Activated T-helper 1 cell treated with Interleukin-2 at 50 U/mL for 16 hours (primary cell): ENCODE results near the gene SF3B3.

ENCODE experiments used
- DNase-seq: peaks from one replicate; pipeline ENCODE4 v3.0.0-alpha.2; 2020; ENCODE audit warnings: low read depth

SF3B3 gene

DNA sequence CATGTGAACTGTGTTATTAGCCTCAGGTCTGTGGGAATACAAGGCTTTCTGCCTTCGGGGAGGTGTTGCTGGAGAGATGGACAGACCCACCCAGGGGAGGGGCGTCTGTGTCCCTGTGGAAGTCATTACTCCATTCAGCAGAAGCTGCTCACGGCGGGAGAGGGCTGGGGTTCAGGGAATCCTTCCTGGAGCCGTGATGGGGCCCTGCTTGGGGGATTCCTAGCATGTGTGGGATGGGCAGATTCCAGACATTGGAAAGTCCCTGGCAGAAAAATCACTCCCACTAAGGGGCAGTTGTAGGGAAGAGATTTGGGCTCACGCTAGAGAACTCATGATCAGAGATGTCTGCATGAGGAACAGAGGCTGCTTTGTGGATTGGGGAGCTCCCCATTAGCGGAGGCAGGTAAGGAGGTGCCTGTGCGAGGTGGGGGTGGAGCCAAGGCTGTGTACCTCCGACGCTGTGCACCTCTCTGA lies 66.4 kb downstream of the SF3B3 start:
- no peak for DNase-seq

DNA sequence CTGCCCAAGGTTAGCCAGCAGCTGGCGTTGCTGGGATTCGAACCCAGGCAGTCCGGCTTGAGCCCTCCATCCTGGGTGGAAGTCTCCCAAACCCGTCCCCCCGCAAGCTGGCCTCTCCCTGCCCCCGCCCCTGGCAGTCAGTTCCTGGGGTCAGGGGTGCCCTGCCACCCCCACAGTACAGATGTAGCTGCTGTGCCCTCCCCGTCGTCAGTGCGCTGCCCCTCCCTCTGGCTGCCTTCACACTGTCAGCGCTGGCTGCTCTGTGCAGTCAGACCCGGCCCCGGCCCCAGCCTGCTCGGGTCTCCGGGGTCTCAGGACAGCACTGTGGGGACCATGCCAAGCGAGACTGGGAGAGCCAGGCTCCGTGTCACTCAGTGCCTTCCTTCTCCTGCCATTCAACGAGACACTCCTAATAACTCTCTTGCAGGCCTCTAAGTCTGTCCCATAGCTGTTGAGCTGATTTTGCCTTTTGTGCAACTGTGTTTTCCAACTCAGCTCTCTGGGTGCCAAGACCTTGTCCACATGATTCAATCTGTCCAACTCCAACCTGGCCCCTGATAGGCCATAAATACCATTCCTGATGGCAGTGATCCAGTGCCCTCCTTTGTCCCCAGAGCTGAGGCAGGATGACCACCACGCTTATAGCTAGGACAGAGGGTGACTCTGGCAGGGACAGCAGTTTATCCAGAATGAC lies 67.3 kb downstream of the SF3B3 start:
- DNase-seq, result no peak

DNA sequence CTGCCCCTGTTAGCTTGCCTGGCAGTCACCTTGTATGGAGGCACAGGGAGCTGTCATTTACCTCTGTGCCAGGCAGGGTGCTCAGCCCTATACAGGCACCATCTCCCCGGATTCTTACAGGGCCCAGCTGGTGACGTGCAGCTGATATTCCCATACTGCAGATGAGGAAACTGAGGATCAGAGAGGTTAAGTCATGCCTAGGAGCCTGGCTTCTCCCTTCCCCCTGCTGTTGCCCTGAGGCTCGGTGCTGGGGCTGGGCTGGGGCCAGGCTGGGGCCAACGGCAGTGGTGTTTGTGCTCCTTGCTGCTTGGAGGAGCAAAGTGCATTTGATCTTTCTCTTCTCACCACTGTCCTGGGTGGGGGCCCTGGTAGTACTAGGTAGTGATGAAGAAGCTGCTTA lies 68.0 kb downstream of the SF3B3 start:
- no peak for DNase-seq

DNA sequence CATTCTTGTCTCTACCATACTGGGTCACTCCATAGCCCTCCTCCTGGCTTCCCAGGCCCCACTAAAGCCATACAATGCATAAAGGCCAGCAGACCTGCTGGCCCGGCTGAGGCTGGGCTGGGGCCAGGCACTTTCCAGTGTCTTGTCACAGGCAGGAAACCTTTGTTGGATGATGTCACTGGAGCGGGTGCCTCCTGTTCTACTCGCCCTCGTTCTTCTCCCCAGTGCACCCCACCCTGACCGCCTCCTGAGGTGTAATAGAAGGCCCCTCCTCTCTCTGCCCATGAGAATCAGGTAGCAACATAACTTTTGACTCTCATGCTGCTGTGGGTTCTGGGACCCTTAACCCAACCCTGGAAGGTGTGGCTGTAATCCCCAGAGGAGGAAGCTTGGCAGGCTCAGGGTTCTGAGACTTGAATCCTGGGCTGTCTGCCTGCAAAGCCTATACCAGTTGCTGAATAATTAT lies 68.5 kb downstream of the SF3B3 start:
- DNase-seq, result no peak

DNA sequence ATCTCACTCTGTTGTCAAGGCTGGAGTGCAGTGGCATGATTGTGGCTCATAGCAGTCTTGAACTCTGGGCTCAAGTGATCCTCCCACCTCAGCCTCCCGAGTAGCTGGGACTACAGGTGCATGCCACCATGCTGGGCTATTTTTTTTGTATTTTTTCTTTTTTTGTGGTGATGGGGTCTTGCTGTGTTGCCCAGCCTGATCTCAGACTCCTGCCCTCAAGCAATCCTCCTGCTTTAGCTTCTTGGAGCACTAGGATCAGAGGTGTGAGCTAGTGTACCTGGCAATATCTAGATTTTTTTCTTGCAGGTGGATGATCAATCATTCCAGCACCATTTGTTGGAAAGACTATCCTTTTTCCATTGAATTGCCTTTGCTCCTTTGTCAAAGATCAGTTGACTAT lies 69.9 kb downstream of the SF3B3 start:
- DNase-seq, result no peak

DNA sequence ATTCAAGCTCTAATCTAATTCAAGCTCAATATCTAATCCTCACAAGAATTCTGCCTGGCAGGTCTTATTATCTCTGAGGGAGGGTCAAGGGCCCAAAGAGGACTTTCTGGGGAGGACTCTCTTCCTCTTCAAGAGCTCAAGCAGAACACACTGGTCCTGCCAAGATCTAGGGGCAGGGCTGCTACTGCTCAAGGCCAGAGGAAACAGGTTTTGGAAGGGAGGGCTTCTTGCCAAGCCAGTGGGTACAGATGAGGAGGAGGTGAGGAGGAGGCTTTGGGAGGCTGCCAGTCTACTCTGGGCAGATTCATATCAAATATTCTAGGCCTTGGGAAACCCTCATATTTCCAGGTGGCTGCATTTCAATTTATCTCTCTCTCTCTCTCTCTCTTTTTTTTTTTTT lies 71.0 kb downstream of the SF3B3 start:
- no peak for DNase-seq

DNA sequence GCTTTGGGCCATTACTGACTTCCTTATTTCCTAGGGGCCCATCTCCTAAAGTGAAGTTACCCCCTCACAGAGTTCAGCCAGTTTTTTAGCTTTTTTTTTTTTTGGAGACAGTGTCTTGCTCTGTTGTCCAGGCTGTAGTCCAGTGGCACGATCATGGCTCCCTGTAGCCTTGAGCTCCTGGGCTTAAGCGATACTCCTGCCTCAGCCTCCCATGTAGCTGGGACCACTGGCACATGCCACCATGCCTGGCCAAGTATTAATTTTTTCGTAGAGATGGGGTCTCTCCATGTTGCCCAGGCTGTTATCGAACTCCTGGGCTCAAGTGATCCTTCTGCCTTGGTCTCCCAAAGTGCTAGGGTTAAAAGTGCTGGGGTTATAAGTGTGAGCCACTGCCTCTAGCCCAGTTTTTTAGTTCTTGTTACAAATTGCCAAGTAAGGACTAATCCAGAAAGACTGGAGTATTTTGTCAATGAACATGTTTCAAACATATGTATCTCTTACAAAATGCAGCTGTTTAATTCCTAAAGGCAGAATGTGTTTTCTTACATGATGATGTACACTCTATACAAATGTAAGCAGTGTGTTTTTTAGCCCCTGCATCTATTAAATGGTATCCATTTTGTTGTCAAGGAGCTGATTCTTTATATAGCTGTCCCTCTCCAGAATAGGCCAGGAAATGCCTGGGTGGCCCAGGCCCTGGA lies 73.7 kb downstream of the SF3B3 start:
- DNase-seq, result no peak

DNA sequence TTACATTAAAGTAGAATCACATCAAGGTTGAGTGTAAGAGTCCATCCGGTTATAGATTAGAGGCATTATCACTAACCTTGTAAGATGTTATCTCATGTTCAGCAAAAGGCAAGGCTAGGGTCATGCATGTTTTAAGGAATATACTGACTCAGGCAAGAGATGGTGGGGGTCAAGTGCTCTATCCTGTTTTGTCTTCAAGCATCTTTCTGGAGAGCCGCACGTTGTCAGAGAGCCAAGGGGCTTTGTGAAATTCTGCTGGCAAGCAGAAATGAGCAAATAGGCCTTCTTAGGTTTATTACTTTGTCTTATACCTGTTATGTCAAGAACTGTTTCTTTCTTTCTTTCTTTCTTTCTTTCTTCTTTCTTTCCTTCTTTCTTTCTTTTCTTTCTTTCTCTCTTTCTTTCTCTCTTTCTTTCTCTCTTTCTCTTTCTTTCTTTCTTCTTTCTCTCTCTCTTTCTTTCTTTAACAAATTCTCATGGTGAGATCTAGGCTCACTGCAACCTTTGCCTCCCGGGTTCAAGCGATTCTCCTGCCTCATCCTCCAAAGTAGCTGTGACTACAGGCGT lies 75.4 kb downstream of the SF3B3 start:
- no peak for DNase-seq

DNA sequence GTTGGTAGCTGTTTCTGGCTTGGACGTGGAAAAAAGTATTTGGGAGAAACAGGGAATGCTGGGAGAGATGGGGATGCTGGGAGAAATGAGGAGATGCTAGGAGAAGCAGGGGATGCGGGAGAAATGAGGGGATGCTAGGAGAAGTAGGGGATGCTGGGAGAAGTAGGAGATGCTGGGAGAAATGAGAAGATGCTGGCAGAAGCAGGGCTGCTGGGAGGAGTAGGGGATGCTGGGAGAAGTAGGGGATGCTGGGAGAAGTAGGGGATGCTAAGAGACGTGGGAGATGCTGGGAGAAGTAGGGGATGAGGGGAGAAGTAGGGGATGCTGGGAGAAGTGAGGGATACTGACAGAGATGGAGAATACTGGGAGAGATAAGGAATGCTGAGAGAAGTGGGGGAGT lies 77.1 kb downstream of the SF3B3 start:
- no peak for DNase-seq

DNA sequence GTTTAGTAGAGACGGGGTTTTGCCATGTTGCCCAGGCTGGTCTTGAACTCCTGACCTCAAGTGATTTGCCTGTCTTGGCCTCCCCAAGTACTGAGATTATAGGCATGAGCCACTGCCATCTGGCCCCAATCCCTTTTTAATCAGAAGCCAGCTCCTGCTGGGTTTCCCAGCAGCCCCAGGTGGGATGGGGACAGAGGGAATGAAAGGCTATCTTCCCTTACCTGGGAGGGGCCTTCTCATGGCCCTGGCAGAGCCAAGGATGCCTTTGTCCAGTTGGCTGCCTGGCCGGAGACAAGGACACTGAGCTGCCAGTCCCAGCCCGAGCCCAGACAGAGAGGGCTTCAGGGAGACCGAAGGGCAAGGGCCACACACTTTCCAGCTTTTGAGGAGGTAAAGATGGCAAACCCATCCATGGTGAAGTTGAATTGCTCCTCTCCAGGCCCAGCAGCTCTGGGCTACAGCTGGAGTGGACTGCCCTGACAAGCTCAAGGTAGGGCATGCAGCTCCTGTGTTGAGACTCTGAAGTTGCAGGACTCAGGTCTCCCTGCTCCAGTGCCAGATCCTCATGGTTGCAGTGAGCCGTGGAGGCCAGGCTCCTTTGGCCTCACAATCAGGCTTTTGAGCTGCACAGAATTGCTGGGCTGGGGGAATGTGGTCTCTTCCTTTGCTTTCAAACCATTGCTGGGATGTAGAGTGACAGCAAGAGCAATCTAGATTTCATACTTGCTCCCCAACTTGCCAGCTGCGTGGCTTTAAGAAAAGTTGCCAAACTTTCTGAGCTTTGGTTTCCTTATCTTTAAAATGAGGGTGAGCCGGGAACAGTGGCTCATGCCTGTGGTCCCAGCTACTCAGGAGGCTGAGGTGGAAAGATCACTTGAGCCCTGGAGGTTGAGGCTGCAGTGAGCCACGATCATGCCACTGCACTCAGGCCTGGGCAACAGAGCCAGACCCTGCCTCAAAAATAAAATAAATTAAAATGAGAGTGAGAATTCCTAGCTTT lies 78.3 kb downstream of the SF3B3 start:
- DNase-seq, result no peak

DNA sequence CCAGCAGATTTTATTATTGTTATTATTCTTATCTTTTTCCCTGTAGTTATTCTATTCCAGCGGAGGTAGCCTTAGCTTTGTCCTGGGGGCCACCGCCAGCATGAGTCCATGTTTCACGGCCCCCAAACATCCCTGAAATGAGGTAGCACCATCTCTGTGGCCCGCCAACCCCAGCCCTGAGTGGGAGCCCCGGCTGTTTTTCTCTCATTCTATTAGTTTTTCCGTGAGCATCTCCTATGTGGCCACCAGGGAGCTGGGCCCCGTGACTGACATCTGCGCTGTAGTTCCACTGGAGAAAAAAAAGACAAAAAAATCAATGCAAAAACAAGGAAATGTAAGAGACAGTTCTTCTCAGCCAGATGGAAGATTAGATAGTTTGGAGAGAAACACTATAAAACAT lies 79.2 kb downstream of the SF3B3 start:
- DNase-seq, result no peak

DNA sequence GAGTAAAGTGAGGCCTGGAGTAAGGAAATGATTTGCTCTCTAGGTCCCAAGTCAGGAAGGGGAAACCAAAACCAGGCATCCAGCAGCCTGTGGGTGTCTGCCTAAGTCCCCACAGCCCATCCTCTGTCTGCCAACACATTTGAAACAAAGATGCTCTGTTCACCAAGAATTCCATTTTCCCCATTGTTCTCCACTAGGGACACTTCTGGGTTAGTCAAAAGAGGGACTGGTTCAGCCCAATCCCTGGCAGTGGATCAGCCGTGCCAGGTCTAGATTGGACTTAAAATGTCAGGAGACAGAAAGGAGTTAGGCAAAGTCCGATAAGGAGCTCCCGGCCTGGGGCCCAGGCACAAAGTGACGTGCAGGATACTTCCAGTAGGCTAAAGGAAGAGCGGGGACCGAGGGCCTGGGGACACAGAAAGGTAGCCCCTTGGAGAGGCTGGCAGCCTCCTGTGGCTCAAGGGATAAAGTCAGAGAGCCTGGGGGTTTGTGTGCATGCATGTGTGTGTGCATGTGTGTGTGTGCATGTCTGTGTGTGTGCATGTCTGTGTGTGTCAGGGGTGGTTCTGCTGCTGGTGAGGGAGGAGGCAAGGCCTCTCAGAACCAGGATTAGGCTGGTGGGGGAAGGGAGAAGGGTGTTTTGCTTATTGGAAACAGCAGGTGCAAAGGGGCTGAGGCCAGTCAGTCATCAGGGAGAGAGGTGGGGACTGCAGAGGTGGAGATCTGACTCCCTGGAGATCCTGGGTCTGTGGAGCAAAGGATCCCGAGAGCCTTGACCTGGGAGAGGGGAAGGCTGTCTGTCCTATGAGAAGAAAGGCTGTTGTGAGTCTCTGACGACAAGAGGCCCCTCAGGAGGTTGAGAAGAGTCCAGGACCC lies 81.0 kb downstream of the SF3B3 start:
- DNase-seq, result no peak

DNA sequence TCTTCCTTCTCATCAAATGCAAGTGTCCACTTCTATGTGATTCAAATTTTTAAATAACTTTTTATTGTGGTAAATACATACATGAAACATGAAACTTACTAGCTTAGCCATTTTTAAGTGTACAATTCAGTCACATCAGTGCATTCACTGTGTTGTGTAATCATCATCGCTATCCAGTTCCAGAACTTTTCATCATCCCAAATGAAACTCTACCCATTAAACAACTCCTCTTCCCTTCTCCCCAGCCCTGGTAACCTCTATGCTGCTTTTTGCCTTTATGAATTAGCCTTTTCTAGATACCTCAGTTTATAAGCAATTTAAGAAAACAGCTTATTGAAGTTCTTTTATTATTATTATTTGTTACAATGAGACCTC lies 81.7 kb downstream of the SF3B3 start:
- no peak for DNase-seq

DNA sequence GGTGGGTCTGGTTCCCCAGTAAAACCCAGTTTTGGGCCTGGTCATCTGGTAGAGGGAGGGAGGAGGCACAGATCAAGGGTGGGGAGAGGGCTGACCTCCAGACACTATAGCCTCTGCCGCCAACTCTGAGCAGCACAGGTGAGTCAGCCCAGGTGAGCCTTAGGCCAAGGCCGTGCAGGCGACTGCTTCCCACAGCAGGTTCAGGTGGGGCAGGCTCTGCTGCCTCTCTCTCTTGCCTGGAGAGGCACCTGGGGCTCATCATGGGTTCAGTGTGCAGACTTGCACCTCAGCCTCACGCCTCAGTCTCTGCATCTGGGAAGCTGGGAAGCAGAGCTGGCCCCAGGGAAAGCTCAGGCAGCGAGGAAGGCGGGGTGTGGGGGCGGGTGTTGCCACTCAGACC lies 84.9 kb downstream of the SF3B3 start:
- DNase-seq, result no peak

DNA sequence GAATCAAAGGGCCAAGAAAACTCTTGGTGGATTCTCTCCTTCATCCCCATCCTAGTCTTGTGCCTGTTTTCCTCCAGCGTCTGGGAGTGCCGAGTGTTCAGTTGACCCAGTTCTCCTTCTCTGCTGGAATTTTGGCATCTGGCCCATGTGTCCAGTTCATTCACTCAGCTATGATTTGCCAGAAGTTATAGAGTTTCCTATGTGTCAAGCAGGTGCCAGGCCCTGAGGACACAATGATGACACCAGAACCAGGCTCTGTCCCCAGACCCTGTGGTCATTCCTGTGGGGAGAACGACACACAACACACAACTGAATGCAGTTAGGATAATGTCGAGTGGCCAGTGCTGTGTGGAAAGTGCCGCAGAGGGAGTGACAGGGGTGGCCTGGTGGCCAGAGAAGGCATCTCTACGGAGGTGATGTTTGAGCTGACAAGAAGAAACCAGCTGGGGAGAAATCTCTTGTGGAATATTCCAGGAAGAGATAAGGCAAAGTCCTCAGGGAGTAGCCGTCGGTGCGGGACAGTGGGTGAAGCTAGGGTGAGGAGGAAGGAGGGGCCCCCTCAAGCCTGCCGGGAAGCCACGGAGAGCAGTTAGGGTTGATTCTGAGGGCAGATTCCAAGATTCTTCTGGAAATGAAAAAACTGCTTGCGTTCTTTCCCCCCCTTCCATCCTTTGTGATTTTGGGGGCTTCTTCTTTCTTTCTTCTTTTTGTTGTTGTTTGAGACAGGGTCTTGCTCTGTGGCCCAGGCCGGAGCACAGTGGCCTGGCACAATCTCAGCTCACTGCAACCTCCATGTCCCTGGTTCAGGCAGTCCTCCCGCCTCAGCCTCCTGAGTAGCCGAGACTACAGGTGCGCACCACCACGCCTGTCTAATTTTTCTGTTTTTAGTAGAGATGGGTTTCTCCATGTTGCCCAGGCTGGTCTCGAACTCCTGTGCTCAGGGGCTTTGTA lies 86.9 kb downstream of the SF3B3 start:
- DNase-seq, result no peak

DNA sequence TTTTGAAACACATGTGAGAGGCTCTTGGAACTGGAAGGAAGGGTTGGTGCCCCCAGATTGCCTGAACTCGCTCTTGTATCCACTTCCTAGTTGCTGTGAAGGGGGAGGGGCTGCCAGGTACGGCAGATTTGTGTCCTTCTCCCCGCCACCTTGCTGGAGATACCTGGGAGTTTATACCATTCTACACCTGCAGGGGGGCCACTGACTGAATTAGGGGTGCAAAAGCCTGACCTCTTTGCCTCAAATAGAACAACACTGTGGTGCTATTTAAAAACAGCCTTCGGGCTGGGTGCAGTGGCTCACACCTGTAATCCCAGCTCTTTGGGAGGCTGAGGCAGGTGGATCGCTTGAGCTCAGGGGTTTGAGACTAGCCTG lies 87.6 kb downstream of the SF3B3 start:
- no peak for DNase-seq

DNA sequence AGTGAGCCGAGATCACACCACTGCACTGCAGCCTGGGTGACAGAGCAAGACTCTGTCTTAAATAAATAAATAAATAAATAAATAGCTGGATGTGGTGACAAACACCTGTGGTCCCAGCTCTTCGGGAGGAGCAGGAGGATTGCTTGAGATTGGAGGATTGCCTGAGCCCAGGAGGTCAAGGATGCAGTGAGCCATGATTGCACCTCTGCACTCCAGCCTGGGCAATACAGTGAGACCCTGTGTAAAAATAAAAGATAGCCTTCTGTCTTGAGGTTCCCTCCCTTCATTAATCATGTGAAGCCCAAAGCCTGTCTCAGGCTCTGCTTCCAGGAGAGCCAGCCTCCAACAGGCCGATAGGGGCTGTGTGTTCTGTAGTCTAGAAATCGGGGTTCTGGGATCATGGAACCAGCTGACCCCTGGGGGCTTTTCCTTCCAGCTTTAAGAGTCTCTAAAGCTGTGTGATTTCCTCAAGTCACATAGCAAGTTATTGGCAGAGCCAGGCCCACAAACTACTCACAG lies 88.2 kb downstream of the SF3B3 start:
- no peak for DNase-seq

DNA sequence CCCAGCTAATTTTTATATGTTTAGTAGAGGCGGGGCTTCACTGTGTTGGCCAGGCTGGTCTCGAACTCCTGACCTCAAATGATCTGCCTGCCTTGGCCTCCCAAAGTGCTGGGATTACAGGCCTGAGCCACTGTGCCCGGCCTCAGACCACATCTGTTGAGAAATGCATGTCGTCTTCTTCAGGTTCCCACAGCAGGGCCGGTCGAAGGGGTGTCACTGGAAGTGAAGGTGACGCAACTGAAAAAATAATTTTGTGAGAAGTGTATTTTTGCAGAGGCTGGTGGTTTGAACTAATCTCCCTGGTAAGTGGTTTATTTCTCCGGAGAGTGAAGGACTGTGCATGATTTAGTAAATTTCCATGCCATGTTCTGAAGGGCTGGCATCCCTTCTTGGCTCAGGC lies 89.3 kb downstream of the SF3B3 start:
- DNase-seq, result no peak

DNA sequence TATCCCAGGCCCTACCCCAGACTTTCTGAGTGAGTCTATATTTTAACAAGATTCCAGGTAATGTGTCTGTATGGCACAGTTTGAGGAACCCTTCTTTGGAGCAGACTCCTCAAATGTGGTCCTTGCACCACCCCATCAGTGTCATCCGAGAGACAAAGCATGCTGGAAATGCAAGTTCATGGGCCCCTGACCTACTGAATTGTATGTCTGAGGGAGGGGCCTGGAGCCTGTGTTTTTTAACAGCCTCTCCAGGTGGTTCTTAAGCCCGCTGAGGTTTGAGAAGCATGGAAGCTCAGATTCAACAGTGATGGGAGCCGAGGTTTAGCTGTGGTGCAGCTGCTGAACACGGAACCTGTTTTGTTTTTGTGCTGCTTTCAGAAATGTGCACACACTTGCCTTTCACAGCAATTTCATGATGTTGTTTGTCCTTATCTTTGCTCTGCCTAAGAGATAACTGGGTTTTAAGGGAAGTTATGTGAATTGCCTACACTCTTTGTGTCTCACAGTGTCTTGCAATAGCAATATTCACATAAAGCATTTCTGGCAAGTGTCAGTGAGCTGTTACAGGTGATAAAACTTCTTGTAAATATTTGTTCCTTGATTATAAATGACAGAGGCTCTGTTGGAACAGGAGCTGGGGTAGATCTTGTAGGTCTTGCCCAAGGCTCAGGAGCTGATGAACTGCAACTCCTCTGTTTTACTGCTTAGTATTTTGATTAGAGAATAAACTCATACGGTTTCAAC lies 90.8 kb downstream of the SF3B3 start:
- no peak for DNase-seq
